ENCODE results near the gene LY86. TPM values are rescaled to one million over a fixed set of nuclear protein-coding genes. Genes with fewer than 3 reads are reported as not detected.

LY86 gene
- total and polyA plus RNA-seq, 9 of the 15 experiments (the other 6 are each of a cell fraction or from before 2014, with no cell fraction given) = 0.08 to 0.20 TPM; not detected in 7

DNA sequence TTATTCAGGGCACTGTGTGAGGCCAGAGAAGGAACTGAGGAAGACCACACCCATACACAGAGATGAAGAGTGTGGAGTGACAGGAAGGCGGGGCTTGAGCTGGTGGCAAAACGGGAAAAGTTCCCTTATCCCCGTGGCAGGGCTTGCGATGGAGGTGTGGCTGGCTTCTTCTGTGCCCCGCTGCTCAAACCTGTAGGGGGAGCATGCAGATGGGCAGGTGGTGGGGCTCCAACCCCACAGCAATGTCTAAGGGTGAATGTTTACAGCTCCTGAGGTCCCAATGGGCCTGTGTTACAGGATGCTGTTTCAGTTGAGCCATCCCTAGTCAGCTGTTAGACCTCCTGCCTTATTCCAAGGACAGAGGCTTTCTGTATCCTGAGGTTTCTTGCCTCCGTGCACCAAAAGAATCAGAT, 105.9 kb downstream of the LY86 start:
- CTCF ChIA-PET (ENCODE audit: low intra/inter-chr PET ratio) = no interaction called here
- Histone ChIP-seq H3K4me1 (replicated peaks in 1 of 2; ENCODE audit: control insufficient read depth in 2 of 2, insufficient read depth in 2 of 2, low read length in 2 of 2) (peaks cover 30 to 47% of the 10 kb centered on the region in 2 experiments), H3K4me3 (no peak overlapping the region), H3K27ac (ENCODE audit: extremely low read depth, low read depth, low read length) (peak overlapping the region; percentile 70), H2AFZ (ENCODE audit: low read depth, low read length) (peak overlapping the region; percentile 97), H3K9me3 (replicated peaks; ENCODE audit: control insufficient read depth, insufficient read depth, low read depth, low read length) (peaks cover 13% of the 10 kb centered on the region), H3K79me2 (ENCODE audit: control insufficient read depth, insufficient read depth, low read length) (no peaks in the 10 kb centered on the region), H3K9me1 (ENCODE audit: control insufficient read depth, insufficient read depth, low read length) (no peaks in the 10 kb centered on the region), H3K36me3 (ENCODE audit: control insufficient read depth, insufficient read depth, low read length) (no peaks in the 10 kb centered on the region), H3K27me3 (ENCODE audit: control insufficient read depth in 2 of 2, insufficient read depth in 2 of 2, low read length in 2 of 2) (no peaks in the 10 kb centered on the region; a peak in 1 of 5 replicates), H3K4me2 (ENCODE audit: insufficient read depth, low read length) (peak overlapping the region; percentile 78), H3K9ac (ENCODE audit: insufficient read depth in 1 of 2, low read depth in 2 of 2, low read length in 2 of 2) (peak overlapping the region; percentile 60 to 89; a peak in 2 of 4 replicates), H4K20me1 (replicated peaks; ENCODE audit: control insufficient read depth, insufficient read depth, low read length) (no peaks in the 10 kb centered on the region)
- intact Hi-C loops (cut with micrococcal nuclease) = no loop called here
- DNase-seq (ENCODE audit: extremely low read depth in 1 of 4, low spot score in 3 of 4) (peak; percentile 41 to 65 (median 49)), ATAC-seq (peak; percentile 63), FAIRE-seq (peak; percentile 51)
- in situ Hi-C loops (cut with MboI) = loop anchor here (25.0 kb wide), 1 partner anchor 543 kb away; no protein-coding TSS in a partner anchor
- WGBS (ENCODE audit: insufficient coverage, low coverage, missing lambda C conversion rate) = 12% methylated on average over 6 of the region's 6 CpGs
- POLR2A ChIA-PET = interaction anchor here (0.6 to 2.2 kb wide), 5 partner anchors 8 to 54 kb away, joined by 3 to 5 read pairs (median 4); no protein-coding TSS in a partner anchor
- no TSS peak for BruUV-seq (replicated peaks)
- TF ChIP-seq TRIM24 (IDR thresholded peaks at IDR 0.05) (no peak), MXI1 (IDR thresholded peaks at IDR 0.05; ENCODE audit: low read depth, low read length) (no peak), JUN (IDR thresholded peaks at IDR 0.05; ENCODE audit: borderline replicate concordance, low read depth, low read length) (no peak), JUN (CRISPR knock-in tag; IDR thresholded peaks at IDR 0.05; ENCODE audit: borderline replicate concordance) (no peak), CEBPZ (IDR thresholded peaks at IDR 0.05; ENCODE audit: borderline replicate concordance, low read depth, low read length) (no peak), E2F5 (CRISPR knock-in tag; IDR thresholded peaks at IDR 0.05) (no peak), ADNP (tag; IDR thresholded peaks at IDR 0.05) (no peak), MLLT1 (IDR thresholded peaks at IDR 0.05) (0 out of 4 replicates have a peak, but pooled peaks of 1 of the 2 experiments have one; percentile 8), JUND (IDR thresholded peaks at IDR 0.05; ENCODE audit: borderline replicate concordance, low read depth, low read length) (no peak), JUND (tag; IDR thresholded peaks at IDR 0.05; ENCODE audit: borderline replicate concordance, low read depth, low read length) (peak; percentile 29; the same call in 1 of the 3 replicates), RAD51 (IDR thresholded peaks at IDR 0.05; ENCODE audit: borderline replicate concordance, low read depth) (no peak), MCM7 (IDR thresholded peaks at IDR 0.05) (no peak), SAP30 (IDR thresholded peaks at IDR 0.05; ENCODE audit: borderline replicate concordance, insufficient read depth, low read depth, low read length, poor library complexity, severe bottlenecking) (no peak)
- TF ChIP-seq, protein P1, sequence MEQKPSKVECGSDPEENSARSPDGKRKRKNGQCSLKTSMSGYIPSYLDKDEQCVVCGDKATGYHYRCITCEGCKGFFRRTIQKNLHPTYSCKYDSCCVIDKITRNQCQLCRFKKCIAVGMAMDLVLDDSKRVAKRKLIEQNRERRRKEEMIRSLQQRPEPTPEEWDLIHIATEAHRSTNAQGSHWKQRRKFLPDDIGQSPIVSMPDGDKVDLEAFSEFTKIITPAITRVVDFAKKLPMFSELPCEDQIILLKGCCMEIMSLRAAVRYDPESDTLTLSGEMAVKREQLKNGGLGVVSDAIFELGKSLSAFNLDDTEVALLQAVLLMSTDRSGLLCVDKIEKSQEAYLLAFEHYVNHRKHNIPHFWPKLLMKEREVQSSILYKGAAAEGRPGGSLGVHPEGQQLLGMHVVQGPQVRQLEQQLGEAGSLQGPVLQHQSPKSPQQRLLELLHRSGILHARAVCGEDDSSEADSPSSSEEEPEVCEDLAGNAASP (IDR thresholded peaks at IDR 0.05) = no peak
